Activated T-cell treated with anti-CD3 and anti-CD28 coated beads for 1 hour (primary cell): ENCODE results near the gene FHAD1.
"Not testable (repeated sequence)": the region's sequence is repeated elsewhere in the genome, so short reads cannot be mapped to it uniquely, and the experiment has no call there.

Source experiments
- DNase-seq: peaks from one replicate; pipeline ENCODE4 v3.0.0-alpha.2; 2020; ENCODE audit warnings: low read depth

The FHAD1 gene

DNA sequence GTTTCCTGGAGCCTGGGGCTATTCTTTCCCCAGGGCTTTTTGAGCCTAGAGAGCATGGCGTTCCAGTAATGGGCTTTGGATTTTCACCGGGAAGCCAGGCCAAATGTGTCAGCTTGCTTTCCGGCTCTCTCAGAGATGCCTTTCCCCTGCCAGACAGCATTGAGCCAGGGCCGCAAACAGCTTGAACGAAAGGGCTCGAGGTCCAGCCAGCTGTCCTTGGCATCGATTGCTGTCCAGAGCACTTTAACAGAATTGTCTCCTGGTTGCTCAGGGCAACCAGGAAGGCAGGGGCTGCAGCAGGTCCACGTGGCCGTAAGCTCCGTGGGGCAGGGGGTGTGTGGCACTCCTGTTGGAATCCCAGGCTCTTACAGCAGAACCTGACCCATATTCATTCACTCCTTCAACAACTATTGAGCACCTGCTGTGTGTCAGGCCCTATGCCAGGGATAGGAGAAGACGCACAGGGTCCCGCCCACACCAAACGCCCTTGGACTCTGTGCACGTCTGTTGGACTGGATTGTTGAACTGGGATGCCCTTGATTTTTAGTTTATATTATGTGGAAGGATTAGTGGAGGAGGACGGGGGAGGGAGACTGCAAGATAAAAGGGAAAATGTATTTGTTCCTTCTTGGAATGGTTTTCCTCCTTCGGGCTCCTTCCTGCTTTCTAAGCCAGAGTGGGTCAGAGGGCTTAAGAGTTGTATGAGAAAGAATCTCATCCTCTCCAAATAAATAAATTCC is 123.9 kb downstream of the FHAD1 start:
- no peak for DNase-seq

DNA sequence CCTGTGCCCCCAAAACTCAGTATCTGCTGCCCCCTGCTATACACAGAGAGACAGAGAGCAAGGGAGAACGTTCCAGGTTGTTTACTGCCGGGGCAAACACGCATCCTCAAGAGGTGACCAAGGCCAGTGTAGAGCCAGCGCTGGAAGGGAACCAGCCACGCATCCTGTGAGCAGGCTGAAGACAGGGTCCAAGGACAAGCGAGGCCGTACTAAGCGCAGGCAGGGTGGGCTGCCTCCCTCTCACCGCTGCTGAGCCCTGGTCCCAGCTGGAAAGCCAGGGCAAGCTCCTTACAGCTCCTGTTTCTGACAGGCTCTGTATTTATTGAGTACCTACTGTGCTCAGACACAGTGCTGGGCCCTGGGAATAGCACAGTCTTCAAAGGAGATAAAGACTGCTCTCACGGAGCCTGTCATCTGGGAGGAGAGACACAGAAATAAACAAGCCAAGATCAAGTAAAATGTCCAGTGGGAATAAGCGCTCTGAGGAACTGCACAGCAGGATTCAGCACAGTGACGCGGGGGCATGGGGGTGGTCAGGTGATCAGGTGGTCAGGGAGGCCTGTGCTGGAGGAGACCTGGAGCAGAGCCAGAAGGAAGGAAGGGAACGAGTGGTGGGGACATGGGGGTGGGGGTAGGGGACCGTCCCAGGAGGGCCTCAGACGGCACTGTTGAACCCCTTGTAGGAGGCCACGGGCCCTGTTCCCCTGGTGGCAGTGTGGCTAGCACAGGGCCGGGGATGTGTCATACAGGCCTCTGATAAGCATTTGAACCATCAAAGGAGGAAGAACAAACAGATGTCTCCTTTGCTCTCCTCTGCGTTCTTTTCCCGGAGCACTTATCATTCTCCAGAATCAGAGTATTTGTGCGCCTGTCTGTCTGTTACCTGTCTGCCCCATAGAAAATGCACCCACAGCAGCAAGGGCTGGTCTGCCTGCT is 124.9 kb downstream of the FHAD1 start:
- no peak for DNase-seq

DNA sequence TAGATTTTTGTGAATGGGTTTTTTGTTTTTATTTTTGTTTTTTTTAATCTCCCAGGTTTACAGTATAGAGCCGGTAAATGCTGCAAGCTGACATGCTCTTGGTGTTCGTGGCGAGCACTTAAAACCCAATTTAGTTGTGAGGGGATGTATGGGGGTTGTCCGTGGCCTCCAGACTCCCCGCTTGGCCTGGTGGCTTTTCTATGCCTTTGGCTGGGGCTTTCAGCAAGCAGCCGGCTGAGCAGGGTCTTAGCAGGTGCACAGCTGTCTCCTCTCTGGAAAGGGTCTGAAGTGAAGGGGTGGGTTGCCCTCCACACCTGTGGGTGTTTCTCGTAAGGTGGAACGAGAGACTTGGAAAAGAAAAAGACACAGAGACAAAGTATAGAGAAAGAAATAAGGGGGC is 131.7 kb downstream of the FHAD1 start:
- DNase-seq: no peak

DNA sequence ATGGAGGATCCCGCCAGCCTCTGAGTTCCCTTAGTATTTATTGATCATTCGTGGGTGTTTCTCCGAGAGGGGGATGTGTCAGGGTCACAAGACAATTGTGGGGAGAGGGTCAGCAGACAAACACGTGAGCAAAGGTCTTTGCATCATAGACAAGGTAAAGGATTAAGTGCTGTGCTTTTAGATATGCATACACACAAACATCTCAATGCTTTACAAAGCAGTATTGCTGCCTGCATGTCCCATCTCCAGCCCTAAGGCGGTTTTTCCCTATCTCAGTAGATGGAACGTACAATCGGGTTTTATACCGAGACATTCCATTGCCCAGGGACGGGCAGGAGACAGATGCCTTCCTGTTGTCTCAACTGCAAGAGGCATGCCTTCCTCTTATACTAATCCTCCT is 132.1 kb downstream of the FHAD1 start:
- not testable (repeated sequence) for DNase-seq

DNA sequence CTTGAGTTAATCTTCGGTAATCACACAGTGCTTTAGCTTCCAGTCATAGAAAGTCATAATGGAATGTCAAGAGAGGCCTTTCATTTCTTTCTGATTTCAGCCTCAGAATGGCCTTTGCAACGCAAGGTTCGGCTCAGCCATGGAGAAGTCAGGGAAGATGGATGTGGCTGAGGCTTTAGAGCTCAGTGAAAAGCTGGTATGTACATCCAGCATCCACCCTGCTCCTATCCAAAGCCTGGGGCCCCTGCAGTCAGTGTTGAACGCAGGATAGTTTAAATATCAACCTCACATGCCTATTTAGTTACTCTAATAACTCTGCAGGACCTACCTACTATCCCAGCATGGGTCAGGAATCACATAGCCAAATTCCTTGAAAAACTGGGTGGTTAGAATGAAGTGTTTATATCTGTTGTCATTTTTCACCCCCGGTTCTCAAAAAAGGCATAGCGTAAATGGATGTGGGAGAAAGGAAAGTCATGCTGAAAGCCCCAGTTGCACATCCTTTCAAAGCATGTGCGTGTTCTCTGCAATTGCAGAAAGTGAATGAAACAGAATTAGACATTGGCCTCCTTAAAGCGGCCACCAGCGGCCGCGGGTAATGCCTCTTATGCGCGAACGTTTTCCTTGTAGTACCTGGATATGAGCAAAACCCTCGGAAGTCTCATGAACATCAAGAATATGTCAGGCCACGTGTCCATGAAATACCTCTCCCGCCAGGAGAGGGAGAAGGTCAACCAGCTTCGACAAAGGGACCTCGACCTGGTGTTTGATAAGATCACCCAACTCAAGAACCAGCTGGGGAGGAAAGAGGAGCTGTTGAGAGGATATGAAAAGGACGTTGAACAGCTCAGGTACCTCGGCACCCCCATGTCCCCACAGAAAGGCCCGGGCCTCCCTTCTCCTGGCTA is 133.8 kb downstream of the FHAD1 start:
- no peak for DNase-seq

DNA sequence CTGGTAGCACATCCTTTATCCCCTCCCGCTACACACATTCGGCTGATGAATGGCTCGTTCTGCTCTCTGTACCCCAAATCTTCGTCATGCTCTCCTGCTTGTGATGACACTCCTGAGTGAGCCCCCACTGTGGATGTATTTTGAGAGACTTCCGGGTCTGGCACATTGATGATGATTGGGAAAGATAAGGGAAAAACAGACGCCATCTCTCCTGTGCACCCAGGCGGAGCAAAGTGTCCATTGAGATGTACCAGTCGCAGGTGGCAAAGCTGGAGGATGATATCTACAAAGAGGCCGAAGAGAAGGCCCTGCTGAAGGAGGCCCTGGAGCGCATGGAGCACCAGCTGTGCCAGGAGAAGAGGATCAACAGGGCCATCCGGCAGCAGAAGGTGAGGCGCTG is 134.8 kb downstream of the FHAD1 start:
- no peak for DNase-seq

DNA sequence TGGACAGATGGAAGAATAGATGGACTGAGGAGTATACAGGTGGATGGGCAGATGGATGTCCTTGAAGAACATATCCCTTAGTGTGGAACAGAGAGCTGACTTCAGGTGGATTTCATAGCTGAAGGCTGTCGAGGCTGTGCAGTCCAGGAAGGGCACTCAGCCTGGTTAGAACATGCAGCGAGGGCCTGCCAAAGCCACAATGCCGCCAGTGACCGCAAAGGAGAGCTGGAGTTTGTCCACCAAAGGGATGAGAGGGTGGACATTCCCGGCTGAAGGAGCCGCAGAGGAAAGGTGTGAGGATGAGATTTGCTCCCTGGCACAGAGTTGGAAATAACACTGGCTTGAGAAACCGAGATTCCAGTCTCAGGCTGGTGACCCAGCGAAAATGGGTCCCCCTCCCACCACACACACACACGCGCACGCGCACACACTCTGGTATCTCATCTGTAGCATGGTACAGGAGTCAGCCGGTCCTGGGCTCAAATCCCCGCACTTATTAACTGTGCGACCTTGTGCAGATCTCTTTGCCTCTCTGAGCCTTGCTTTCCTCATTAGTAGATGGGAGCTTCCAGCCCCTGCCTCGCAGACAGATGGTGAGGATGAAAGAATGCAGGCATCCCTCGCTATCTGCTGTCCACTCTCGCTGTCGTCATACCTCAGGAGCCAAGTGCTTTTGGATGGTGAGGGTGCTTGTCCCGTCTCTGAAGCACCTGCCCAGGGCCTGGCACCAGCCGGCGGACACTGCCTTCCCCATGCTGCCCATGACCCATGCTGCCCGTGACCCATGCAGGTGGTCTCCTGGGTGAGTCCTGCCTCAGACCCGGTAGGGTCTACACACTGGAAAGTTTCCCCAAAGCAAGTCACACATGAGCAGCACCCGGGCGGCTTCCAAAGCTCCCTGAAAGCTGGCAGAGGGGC is 135.8 kb downstream of the FHAD1 start:
- DNase-seq: no peak

DNA sequence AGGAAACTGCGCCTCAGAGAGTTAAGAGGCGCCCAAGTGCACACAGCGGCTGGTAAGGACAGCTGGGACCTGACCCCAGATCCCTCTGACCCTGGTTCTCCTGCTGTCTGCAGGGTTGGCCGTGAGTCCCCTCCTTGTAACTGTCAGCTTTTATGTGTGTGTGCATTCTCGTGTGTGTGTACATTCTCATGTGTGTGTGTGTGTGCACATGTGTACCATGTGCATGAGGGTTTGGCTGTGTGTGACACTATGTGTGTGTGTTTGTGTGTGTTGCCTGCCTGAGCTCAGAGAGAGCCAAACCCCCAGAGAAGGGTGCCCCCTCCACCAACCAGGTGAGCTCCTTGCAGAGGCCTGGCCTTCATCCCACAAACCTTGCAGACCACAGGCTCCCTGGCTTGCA is 136.8 kb downstream of the FHAD1 start:
- DNase-seq: no peak

DNA sequence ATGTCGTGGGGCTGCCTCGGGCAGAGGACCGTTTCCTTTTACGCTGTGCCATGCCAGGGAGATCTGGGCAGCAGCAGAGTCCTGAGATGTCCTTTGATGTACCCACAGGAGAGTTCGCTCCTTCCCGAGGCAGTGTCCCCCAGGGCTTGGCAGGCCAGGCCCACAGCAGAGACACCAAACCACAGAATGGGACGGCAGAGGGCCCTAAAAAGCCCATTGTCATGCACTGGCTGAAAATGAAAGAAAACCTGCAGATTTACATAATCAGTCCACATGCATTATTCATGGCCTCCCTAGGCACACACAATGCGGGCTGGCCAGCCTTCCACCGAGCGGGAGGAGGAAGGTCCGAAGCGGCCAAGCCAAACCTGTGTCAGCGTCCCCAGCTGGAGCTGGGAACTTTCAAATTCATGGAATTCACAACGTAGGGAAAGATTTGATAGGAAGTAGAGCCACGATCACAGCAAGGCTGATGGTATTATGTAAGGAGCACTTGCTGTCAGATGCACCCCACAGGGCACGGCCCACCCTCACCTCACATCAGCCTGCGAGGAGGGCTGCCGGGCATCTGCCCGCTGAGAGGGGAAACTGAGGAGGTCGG is 137.4 kb downstream of the FHAD1 start:
- no peak for DNase-seq

DNA sequence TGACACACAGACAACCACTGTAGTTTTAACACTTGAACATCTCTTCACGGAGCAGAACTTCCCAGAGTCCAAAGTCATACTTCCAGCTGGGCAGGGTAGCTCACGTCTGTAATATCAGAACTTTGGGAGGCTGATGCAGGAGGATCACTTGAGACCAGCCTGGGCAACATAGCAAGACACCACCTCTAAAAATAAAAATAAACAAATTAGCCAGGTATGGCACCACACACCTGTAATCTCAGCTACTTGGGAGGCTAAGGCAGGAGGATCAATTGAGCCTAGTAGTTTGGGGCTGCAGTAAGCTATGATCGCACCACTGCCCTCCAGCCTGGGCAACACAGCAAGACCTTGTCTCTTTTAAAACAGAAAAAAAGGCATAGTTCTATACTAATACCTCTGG is 138.4 kb downstream of the FHAD1 start:
- DNase-seq: no peak

DNA sequence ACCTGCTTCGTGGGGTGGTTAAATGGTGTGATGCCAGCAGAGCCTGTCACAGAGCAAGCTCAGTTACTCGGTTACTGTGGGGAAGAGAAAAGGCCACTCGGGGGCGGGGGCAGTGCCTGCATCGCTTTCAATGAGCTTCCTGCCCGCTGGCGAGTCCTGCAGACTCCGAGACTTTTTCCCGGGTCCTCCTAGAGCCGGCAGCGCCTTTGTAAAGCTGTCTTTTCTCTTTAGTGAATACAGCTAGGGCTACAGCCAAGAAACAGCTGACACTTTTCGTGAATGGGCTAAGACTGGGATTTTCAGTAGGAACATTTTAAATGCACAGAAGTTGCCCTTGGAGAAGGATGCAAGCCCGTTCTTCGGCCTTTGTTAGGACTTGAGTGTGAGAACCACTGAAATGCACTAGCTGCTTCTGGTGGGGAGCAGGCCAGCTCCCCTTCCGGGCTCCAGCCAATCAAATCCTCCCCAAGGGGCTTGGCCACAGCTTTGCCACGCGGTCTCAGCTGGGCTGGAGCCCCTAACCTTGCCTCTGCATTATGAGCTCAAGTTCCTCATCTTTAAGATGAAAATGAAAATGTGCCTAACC is 139.2 kb downstream of the FHAD1 start:
- DNase-seq: no peak

DNA sequence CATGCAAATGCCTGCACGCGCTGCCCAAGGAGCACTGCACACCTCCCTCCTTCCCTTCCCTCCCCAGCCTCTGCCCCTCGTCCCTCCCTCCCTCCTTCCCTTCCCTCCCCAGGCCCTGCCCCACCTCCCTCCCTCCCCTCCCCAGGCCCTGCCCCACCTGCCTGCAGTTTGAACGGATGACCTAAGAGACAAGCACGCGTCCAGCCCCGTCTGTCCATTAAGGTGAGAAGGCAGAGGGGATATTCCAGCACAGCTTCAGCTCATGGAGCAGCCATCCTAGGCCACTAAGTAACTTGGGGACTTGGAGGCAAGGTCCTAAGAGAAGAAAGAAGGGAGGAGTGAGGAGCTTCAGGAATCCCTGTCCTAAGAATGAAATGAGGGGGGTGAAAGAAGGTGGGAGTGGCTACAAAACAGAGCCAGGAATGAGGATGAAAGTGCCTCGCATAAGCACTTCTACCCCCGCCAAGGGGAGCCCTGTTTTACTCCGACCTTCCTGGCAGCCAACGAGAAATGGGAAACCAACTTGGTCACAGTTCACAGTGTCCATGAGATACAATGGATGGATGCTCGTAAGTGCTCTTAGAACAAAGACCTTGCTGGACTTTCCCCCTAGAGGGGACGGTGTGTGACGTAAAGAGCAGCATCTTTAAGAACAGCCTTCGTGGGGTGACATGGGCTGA is 141.3 kb downstream of the FHAD1 start:
- no peak for DNase-seq

DNA sequence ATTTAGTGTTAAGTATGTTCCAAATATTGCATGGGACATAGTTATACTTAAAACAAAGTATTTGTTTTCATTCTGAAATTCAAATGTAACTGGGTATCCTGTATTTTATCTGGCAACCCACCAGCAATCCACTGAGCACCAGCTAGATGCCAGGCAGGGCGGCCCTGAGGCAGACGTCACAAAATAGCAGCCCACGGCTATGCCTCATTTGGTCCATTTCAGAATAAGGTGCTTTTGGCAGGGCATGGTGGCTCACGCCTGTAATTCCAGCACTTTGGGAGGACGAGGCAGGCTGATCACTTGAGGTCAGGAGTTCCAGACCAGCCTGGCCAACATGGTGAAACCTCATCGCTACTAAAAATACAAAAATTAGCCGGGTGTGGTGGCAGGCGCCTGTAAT is 142.8 kb downstream of the FHAD1 start:
- not testable (repeated sequence) for DNase-seq

DNA sequence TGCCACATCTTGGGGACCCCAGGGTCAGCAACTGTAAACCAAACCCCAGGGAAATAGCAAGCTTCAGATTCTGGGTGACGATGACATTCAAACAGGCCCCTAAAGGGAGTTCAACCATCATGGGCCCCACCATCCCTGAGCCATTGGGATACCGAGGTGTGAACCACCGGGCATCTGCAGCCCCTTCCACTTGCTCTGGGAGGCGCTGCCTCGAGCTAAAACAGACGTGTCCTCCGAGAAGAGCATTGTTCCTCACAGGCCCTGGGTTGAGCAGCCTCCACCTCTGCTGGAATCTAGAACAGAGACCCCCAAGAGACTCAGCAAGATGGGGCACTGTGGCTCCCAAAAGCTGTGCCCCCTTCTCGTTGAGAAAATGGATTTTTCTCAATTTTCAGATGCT is 143.6 kb downstream of the FHAD1 start:
- no peak for DNase-seq

DNA sequence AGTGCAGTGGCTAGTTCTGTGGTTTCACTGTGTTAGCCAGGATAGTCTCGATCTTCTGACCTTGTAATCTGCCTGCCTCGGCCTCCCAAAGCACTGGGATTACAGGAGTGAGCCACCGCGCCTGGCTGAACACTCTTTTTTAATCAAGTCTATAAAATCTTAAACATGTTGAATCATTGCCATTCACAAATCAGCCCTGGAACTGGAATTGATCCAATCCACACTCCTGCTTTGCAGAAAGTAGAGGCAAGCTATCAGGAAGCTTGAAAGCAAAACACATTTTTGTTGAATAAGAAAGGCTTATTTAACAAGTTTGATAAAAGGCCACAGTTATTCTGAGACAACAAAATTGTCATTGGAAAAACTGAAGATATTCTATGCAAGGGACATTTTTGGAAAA is 144.3 kb downstream of the FHAD1 start:
- no peak for DNase-seq

DNA sequence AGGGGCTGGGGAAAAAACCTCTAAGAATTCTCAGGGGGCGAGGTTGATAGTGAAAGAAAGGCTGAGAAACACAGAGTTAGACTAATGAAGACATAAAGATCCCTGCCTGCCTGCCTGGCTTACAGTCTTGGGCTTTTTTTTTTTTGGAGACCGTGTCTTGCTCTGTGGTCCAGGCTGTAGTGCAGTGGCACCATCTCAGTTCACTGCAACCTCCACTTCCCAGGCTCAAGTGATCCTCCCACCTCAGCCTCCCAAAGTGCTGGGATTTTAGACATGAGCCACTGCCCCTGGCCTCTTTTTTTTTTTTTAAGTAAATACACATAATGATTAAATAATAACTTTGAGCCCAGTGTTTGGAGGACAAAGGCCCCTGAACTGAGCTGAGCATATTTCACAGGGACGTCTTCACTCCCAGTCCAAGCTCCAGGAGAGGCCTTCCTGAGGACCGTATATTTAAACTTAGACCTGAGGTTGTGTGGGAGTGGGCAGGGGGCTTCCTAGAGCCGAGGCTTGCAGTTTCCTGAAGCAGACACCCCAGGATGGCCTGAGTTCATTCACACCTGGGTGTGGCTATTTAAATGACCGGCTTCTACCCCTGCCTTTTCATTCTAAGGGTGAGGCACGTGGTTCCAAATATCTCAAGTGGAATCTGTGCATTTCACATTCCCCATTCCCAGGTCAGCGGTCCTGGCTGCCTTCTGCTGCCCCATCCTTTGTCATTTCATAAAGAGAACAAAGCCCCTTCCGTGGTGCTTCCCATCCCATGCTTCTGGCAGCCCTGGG is 146.6 kb downstream of the FHAD1 start:
- no peak for DNase-seq

DNA sequence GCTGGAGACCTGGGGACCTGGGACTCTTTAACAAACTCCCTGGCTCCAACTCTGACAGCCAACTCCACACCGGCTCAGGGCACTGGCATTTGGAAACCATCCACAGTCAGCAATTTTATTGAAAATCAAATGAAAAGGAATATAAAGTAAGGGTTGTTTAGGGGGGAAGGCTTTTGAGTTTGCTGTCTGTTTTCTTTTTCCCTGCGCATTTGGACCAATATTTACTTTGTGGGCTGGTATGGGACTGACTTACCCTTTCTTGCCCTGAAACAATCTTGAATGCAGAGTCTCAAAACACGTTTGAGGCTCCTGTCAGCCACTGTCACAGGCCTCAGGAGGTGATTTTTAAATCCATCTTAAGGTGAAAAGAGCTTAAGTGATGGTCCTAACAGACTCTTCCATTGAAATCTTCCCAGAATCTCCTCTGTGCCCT is 147.3 kb downstream of the FHAD1 start:
- DNase-seq: no peak

DNA sequence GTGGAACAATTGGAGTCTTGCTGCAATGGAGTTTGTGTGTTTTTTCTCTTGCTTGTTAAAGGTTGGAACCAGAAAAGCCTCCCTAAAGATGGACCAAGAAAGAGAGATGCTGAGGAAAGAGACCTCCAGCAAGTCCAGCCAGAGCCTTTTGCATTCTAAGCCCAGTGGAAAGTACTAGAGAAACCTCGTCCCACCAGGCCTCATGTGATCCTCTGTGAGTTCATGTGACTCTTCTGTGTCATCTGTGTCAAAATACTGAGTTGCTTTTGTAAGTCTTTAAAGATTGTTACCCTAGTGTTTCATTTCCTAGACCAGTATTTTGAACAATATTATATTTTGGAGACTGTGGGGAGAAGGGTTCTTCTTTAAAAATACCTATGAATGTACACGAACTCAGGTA is 150.2 kb downstream of the FHAD1 start:
- no peak for DNase-seq

DNA sequence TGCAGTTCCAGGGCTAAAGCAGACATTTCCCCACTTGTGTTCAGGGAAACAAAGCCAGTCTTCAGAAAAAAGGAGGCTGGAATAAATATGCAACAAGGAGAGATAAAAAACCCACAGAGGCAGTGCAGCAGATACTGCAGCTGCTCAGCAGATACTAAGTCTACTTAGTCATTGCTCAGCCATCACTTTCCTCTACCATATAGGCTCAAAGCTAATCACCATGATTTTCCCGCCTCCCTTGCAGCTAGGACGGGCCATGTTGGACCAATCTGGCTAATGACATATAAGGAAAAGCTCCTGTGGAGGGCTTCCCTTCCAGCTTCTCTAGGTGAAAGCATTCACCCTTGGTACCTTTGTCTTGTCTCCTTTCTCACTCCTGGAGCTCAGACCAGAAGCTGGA is 152.7 kb downstream of the FHAD1 start:
- no peak for DNase-seq
